Naive thymus-derived CD4-positive, alpha-beta T cell (primary cell): ENCODE results near the gene CAND1. TPM values are rescaled to one million over a fixed set of nuclear protein-coding genes. Genes with fewer than 3 reads are reported as not detected.
A peak's percentile ranks its signal among the peaks of the same experiment; 100 is the strongest.

Experiments used
- ATAC-seq: fragments of 150-1000 bp; cut with Tn5 transposase; 2 replicates; pipeline ENCODE4 v1.10.0; 2021; ENCODE audit warnings: mild to moderate bottlenecking, moderate library complexity
- CTCF ChIA-PET: fragments of 350-600 bp; sonication (Branson Sonifier 250); formaldehyde crosslinking; loops from one replicate; lab custom pipeline; 2021; ENCODE audit warnings: antibody characterized with exemption; lab: Charles Lee
- POLR2A ChIA-PET: fragments of 350-600 bp; sonication (Branson Sonifier 250); formaldehyde crosslinking; loops from one replicate; lab custom pipeline; 2021; ENCODE audit warnings: antibody characterized with exemption, inconsistent platforms; lab: Charles Lee
- DNase-seq, 9 donors: peaks; one replicate each; pipeline versions ENCODE4 v3.0.0 to v3.0.0-alpha.2; 2020 to 2022; ENCODE audit warnings: mixed read lengths in 1 of 9
- H3K27ac ChIP-seq: one replicate; pipeline ENCODE4 v1.7.0; 2013; ENCODE audit warnings: mild to moderate bottlenecking, low read depth, low read length, moderate library complexity
- H3K27me3 ChIP-seq, 2 donors: one replicate each; pipeline ENCODE4 v1.7.0; 2013; ENCODE audit warnings: low read length in 2 of 2, mild to moderate bottlenecking in 2 of 2, moderate library complexity in 2 of 2; ENCODE audit not compliant: control insufficient read depth in 2 of 2, insufficient read depth in 2 of 2
- H3K36me3 ChIP-seq, 3 experiments: 1 replicate in 2 of 3; 2 replicates in 1 of 3; pipeline ENCODE4 v1.7.0; 2013; ENCODE audit warnings: low read length in 3 of 3, mild to moderate bottlenecking in 3 of 3, moderate library complexity in 1 of 3; ENCODE audit not compliant: insufficient read depth in 3 of 3, control insufficient read depth in 2 of 3
- H3K4me1 ChIP-seq, 2 donors: one replicate each; pipeline ENCODE4 v1.7.0; 2013; ENCODE audit warnings: low read length in 2 of 2, mild to moderate bottlenecking in 2 of 2, moderate library complexity in 1 of 2; ENCODE audit not compliant: control insufficient read depth in 2 of 2, insufficient read depth in 2 of 2
- H3K4me3 ChIP-seq: 2 replicates; pipeline ENCODE4 v1.7.0; 2013; ENCODE audit warnings: mild to moderate bottlenecking, low read length
- H3K9me3 ChIP-seq, 3 experiments: 1 replicate in 2 of 3; 2 replicates in 1 of 3; pipeline ENCODE4 v1.7.0; 2013; ENCODE audit warnings: low read length in 3 of 3; ENCODE audit not compliant: control insufficient read depth in 2 of 3
- H3K27ac Mint-ChIP-seq, 9 donors: one replicate each; pipeline ENCODE4 v1.8.0; 2020 to 2022; ENCODE audit warnings: mixed read lengths in 9 of 9, mild to moderate bottlenecking in 8 of 9, moderate library complexity in 5 of 9, inconsistent platforms in 2 of 9
- H3K27me3 Mint-ChIP-seq, 5 donors: one replicate each; pipeline ENCODE4 v1.8.0; 2021 to 2022; ENCODE audit warnings: mixed read lengths in 5 of 5, mild to moderate bottlenecking in 1 of 5
- H3K36me3 Mint-ChIP-seq, 5 donors: one replicate each; pipeline ENCODE4 v1.8.0; 2020 to 2022; ENCODE audit warnings: mixed read lengths in 5 of 5, mild to moderate bottlenecking in 3 of 5, inconsistent platforms in 1 of 5
- H3K4me1 Mint-ChIP-seq, 7 donors: one replicate each; pipeline ENCODE4 v1.8.0; 2020 to 2022; ENCODE audit warnings: mixed read lengths in 7 of 7, mild to moderate bottlenecking in 3 of 7, inconsistent platforms in 1 of 7
- H3K4me3 Mint-ChIP-seq, 10 donors: one replicate each; pipeline ENCODE4 v1.8.0; 2020 to 2022; ENCODE audit warnings: mild to moderate bottlenecking in 10 of 10, mixed read lengths in 10 of 10, moderate library complexity in 6 of 10, inconsistent platforms in 2 of 10
- H3K9me3 Mint-ChIP-seq, 11 donors: one replicate each; pipeline ENCODE4 v1.8.0; 2020 to 2022; ENCODE audit warnings: mixed read lengths in 11 of 11, mild to moderate bottlenecking in 4 of 11, inconsistent platforms in 1 of 11, moderate library complexity in 1 of 11
- intact Hi-C, 2 donors: fragments of 100-400 bp; cut with micrococcal nuclease; formaldehyde crosslinking; loops; one replicate each; pipeline ENCODE4 v1.15.1; 2023
- polyA plus RNA-seq, 2 donors: library from polyadenylated mRNA; unstranded; fragments of 300-500 nt; fragmentation: Illumina TruSeq; gene quantifications; one replicate each; pipeline ENCODE4 v1.2.3, GENCODE V29; 2021
- total RNA-seq, 6 experiments: library from RNA in 5 of 6; stranded (reverse) in 5 of 6; gene quantifications; 1 replicate in 5 of 6; 2 replicates in 1 of 6; pipeline ENCODE4 v1.2.3 and lab custom pipeline; 2021 to 2026

Gene CAND1
- total and polyA plus RNA-seq, 7 experiments from 2014 or later: 54.8 to 160 (median 94.3) TPM

DNA sequence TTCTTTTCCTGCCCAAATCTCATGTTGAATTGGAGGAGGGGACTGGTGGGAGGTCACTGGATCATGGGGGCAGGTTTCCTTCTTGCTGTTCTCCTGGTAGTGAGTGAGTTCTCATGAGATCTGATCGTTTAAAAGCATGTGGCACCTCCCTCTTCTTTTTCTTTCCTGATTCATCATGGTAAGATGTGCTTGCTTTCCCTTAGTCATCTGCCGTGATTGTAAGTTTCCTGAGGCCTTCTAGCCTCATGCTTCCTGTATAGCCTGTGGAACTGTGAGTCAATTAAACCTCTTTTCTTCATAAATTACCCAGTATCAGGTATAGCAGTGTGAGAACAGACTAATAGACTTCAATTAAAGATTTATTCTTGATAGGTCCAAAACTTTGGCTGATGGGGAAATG, 83.5 kb downstream of the CAND1 start:
- peak overlapping the region in 1 of 9 donors; percentile 13 for H3K27ac Mint-ChIP-seq
- intact Hi-C loops: loop anchor here in 1 of 2 donors (10.0 kb wide), 1 partner anchor 802 kb away; the partner anchor contains the start of gene IFNG
- POLR2A ChIA-PET: no interaction called here

DNA sequence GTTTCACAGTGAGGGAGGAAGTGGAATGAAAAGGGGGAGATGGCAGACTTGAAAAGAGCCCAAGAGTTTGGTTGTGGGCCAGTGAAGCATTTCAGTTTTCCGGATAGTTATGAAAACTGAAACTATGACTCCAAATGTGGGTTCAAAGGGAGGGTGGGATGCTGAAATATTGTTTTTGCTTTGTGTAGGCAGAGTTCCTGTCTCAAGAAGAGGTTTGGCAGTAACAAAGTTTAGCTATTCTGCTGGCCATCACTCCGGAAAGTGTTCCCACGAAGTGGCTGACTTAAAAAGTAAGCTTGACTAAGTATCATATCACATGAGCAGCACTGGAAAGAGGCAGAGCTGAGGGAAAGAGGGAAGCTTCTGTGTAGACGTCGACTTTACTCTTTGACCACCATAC, 85.2 kb downstream of the CAND1 start:
- no peaks in the 10 kb centered on the region for H3K9me3 ChIP-seq
- H3K9me3 Mint-ChIP-seq: no peaks in the 10 kb centered on the region
- peak overlapping the region in 2 of 9 donors; percentile 15 to 64 for H3K27ac Mint-ChIP-seq
- no peaks in the 10 kb centered on the region for H3K27me3 Mint-ChIP-seq
- CTCF ChIA-PET: interaction anchor here (0.7 to 10.2 kb wide), 10 partner anchors 8 to 963 kb away, joined by 3 to 160 read pairs (median 4); no protein-coding TSS in a partner anchor
- no peak overlapping the region for H3K27ac ChIP-seq
- H3K4me1 ChIP-seq: peaks cover 0 to 5% of the 10 kb centered on the region in 2 donors
- H3K4me1 Mint-ChIP-seq: peaks cover 2 to 21% (median 16%) of the 10 kb centered on the region in 7 donors
- DNase-seq: no peak
- peak overlapping the region in 1 of 10 donors; percentile 3 for H3K4me3 Mint-ChIP-seq
- H3K27me3 ChIP-seq: no peaks in the 10 kb centered on the region
- intact Hi-C loops: loop anchor here in 1 of 2 donors (10.0 kb wide), 1 partner anchor 800 kb away; the partner anchor contains the start of gene IFNG
- no peaks in the 10 kb centered on the region for H3K36me3 ChIP-seq
- no peak for ATAC-seq
- POLR2A ChIA-PET: interaction anchor here (1.7 kb wide), 1 partner anchor 589 kb away, joined by 10 read pairs; no protein-coding TSS in a partner anchor
- H3K36me3 Mint-ChIP-seq: no peaks in the 10 kb centered on the region
- H3K4me3 ChIP-seq: no peak overlapping the region

More for the DNA sequence above, 83.5 kb downstream of the CAND1 start:
- CTCF ChIA-PET: interaction anchor here (10.2 kb wide), 1 partner anchor 588 kb away, joined by 160 read pairs; no protein-coding TSS in a partner anchor
- Mint-ChIP-seq H3K4me3 (no peak overlapping the region), H3K36me3 (peaks cover 0 to 7% (median 2%) of the 10 kb centered on the region in 5 donors), H3K27me3 (peaks cover 0 to 4% (median 0%) of the 10 kb centered on the region in 5 donors), H3K4me1 (peaks cover 2 to 21% (median 16%) of the 10 kb centered on the region in 7 donors), H3K9me3 (peaks cover 0 to 11% (median 2%) of the 10 kb centered on the region in 11 donors)
- Histone ChIP-seq H3K27ac (no peak overlapping the region), H3K36me3 (no peaks in the 10 kb centered on the region), H3K9me3 (no peaks in the 10 kb centered on the region), H3K4me1 (peaks cover 0 to 5% of the 10 kb centered on the region in 2 donors), H3K27me3 (no peaks in the 10 kb centered on the region), H3K4me3 (no peak overlapping the region)
- DNase-seq (no peak), ATAC-seq (no peak)

- H3K9me3 ChIP-seq: no peaks in the 10 kb centered on the region
- Mint-ChIP-seq H3K27ac (no peak overlapping the region), H3K4me1 (peaks cover 2 to 21% (median 16%) of the 10 kb centered on the region in 7 donors), H3K27me3 (no peaks in the 10 kb centered on the region), H3K4me3 (no peak overlapping the region), H3K36me3 (no peaks in the 10 kb centered on the region), H3K9me3 (no peaks in the 10 kb centered on the region)
- no peak overlapping the region for H3K4me3 ChIP-seq
- DNase-seq (no peak), ATAC-seq (no peak)
- no peaks in the 10 kb centered on the region for H3K36me3 ChIP-seq
- intact Hi-C loops: loop anchor here (1.0 to 10.0 kb wide), 6 partner anchors 194 to 962 kb away; partner anchors contain the start of gene IFNG (in 1 of the 2)
- H3K4me1 ChIP-seq: peaks cover 0 to 5% of the 10 kb centered on the region in 2 donors
- H3K27ac ChIP-seq: no peak overlapping the region
- CTCF ChIA-PET: interaction anchor here (0.6 to 10.2 kb wide), 11 partner anchors 9 to 961 kb away, joined by 3 to 160 read pairs (median 4); no protein-coding TSS in a partner anchor
- POLR2A ChIA-PET: interaction anchor here (1.7 kb wide), 1 partner anchor 588 kb away, joined by 10 read pairs; no protein-coding TSS in a partner anchor
- H3K27me3 ChIP-seq: no peaks in the 10 kb centered on the region
Measured at GRCh38 chr12:67354966-67355365, 85.8 kb downstream of the CAND1 start.

- CTCF ChIA-PET: interaction anchor here (0.6 to 10.2 kb wide), 25 partner anchors 10 to 1455 kb away, joined by 3 to 160 read pairs (median 4); partner anchors contain the start of gene DYRK2
- ATAC-seq (peak; percentile 70), DNase-seq (peak in 7 of 9 donors; percentile 27 to 68 (median 61))
- Mint-ChIP-seq H3K27ac (peak overlapping the region in 3 of 9 donors; percentile 42 to 63 (median 54)), H3K27me3 (no peaks in the 10 kb centered on the region), H3K4me3 (peak overlapping the region in 7 of 10 donors; percentile 23 to 65 (median 51)), H3K9me3 (peaks cover 0 to 1% (median 0%) of the 10 kb centered on the region in 11 donors), H3K36me3 (no peaks in the 10 kb centered on the region), H3K4me1 (peaks cover 2 to 21% (median 16%) of the 10 kb centered on the region in 7 donors)
- POLR2A ChIA-PET: interaction anchor here (0.6 to 1.7 kb wide), 7 partner anchors 87 to 818 kb away, joined by 3 to 10 read pairs (median 3); partner anchors contain the start of gene CAND1
- H3K4me1 ChIP-seq: peaks cover 0 to 5% of the 10 kb centered on the region in 2 donors
- H3K9me3 ChIP-seq: no peaks in the 10 kb centered on the region
- H3K27ac ChIP-seq: no peak overlapping the region
- intact Hi-C loops: loop anchor here (1.0 to 10.0 kb wide), 12 partner anchors 85 to 962 kb away; partner anchors contain the start of gene IFNG (in 1 of the 2)
- no peaks in the 10 kb centered on the region for H3K36me3 ChIP-seq
- no peaks in the 10 kb centered on the region for H3K27me3 ChIP-seq
- no peak overlapping the region for H3K4me3 ChIP-seq
Measured at GRCh38 chr12:67355428-67356379, 86.5 kb downstream of the CAND1 start.

GRCh38 chr12:67356380-67356774, 87.2 kb downstream of the CAND1 start:
- ATAC-seq (no peak), DNase-seq (no peak)
- intact Hi-C loops: loop anchor here (1.0 to 10.0 kb wide), 8 partner anchors 84 to 798 kb away; partner anchors contain the start of gene IFNG (in 1 of the 2)
- Mint-ChIP-seq H3K27me3 (no peaks in the 10 kb centered on the region), H3K9me3 (peaks cover 0 to 1% (median 0%) of the 10 kb centered on the region in 11 donors), H3K36me3 (no peaks in the 10 kb centered on the region), H3K4me3 (peak overlapping the region in 5 of 10 donors; percentile 23 to 65 (median 55)), H3K4me1 (peaks cover 2 to 21% (median 16%) of the 10 kb centered on the region in 7 donors), H3K27ac (no peak overlapping the region)
- H3K4me1 ChIP-seq: peaks cover 0 to 5% of the 10 kb centered on the region in 2 donors
- POLR2A ChIA-PET: interaction anchor here (0.6 to 1.1 kb wide), 7 partner anchors 87 to 817 kb away, joined by 3 to 7 read pairs (median 3); partner anchors contain the start of gene CAND1
- no peak overlapping the region for H3K4me3 ChIP-seq
- H3K27me3 ChIP-seq: no peaks in the 10 kb centered on the region
- CTCF ChIA-PET: interaction anchor here (0.6 to 10.2 kb wide), 22 partner anchors 10 to 1455 kb away, joined by 3 to 160 read pairs (median 4); partner anchors contain the start of gene DYRK2
- H3K36me3 ChIP-seq: no peaks in the 10 kb centered on the region
- H3K27ac ChIP-seq: no peak overlapping the region
- no peaks in the 10 kb centered on the region for H3K9me3 ChIP-seq
